Eye (tissue), 1 donor: ENCODE results near the gene OSMR.

ENCODE experiments used
- DNase-seq: peaks from one replicate; pipeline ENCODE4 v3.0.0-alpha.2; 2015

OSMR gene

DNA sequence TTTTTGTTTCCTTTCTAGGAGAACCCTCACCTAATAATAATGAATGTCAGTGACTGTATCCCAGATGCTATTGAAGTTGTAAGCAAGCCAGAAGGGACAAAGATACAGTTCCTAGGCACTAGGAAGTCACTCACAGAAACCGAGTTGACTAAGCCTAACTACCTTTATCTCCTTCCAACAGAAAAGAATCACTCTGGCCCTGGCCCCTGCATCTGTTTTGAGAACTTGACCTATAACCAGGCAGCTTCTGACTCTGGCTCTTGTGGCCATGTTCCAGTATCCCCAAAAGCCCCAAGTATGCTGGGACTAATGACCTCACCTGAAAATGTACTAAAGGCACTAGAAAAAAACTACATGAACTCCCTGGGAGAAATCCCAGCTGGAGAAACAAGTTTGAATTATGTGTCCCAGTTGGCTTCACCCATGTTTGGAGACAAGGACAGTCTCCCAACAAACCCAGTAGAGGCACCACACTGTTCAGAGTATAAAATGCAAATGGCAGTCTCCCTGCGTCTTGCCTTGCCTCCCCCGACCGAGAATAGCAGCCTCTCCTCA lies 87.1 kb downstream of the OSMR start:
- no peak for DNase-seq

DNA sequence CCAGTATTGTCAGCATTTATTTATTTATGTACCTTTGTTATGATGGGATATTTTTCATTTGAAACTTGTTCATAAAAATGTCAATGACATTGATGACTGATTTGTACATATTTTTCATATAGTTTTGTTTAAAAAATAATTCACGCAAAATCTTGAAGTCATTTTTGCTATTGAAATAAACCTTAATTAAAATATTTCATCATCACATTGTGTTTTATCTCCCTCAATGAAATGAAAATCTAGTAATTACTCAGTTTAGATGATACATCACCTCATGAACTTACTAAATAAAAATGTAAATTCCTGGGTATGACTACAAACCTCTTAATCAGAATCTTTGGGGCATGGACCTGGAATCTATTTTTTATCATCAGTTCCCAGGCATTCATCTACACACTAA lies 89.6 kb downstream of the OSMR start:
- DNase-seq = no peak

DNA sequence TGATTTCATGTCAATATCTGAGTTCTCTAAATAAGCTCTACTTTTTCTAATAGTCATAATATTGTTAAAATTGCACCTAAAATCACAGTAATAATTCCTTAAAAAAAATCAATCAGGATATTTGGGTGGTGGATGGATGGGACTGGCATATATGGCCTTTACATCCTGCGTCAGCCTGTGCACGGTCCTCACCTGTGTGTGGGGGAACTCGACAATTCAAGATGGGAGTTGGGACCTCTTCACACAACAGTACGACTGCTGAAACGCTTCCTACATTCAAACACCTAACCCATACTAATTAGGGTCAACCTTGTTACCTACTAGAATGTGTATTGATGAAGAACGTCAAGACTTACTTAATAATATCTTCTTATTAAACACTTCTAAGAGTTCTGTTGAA lies 90.5 kb downstream of the OSMR start:
- no peak for DNase-seq

DNA sequence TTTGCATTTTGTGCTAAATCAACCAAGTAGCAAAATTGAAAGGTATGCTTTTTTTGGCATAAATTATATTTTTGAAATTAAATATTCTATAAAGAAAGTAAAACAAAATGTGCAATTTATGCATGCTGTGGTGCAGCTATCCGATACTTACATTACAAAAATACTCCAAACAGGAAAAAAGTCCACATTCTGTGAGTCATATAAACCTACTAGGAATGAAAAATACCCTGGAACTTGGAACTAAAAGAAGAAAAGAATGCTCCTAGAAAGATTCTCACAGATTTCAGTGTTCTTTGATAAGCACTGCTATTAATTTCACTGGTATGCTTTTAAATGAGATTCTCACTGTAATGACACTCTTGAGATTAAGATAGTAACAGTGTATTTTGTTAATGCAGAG lies 92.6 kb downstream of the OSMR start:
- DNase-seq = no peak

- DNase-seq = no peak
Measured at GRCh38 chr5:38938973-38939372, 93.2 kb downstream of the OSMR start.

- DNase-seq = no peak
Measured at GRCh38 chr5:38940230-38940858, 94.5 kb downstream of the OSMR start.

DNA sequence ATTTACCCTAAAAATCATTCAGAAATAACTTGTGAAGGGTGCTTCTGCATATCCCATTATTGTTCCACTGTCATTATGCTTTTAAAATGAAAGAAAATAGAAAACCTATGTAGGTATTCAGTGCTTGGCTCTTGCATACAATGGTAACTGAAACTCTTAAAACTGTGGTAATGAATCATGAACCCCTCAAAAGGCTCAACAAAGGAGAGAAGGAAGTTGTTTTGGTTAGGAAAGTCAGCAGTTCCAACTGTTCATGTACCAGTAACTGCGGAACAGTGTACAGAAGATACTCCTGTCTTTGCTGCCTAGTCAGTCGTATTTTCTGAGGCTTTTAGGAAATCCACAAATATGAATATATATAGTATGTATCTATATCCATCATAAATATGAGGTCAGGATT lies 96.1 kb downstream of the OSMR start:
- DNase-seq = no peak

DNA sequence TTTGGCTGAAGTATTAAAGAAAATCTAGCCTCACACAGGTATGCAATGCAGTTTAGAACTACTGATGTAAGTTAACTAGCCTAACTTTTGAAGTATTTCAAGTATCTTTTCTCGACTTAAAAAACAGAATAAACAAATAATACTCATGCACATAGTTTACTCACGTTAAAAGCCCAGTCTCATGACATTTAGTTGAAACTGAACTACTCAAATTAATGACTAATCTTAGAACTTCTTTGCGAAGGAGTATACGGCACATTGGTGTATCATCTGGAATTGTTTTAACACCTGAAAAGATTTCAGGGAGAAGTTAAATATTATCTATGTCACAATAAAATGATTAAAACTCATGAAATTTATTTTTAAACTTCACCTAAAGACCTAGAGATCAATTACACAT lies 98.5 kb downstream of the OSMR start:
- no peak for DNase-seq

DNA sequence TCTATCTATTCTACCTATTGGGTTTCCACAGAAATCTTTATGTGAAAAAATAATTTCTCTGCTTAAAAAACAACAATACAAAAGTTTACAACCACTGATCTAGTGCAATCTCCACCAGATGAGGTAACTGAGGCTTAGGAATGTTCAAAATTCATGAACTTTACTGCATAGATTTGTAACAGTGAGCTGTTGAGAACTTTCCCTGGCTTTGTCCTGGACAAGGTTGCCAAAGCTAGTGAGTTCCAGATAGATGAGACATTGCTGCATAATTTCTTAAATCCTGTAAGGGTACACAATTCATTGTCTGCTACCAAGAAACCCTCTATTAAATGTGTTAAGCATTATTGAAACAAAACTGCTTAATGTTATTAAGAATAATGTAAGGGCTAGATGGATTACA lies 102.7 kb downstream of the OSMR start:
- no peak for DNase-seq

DNA sequence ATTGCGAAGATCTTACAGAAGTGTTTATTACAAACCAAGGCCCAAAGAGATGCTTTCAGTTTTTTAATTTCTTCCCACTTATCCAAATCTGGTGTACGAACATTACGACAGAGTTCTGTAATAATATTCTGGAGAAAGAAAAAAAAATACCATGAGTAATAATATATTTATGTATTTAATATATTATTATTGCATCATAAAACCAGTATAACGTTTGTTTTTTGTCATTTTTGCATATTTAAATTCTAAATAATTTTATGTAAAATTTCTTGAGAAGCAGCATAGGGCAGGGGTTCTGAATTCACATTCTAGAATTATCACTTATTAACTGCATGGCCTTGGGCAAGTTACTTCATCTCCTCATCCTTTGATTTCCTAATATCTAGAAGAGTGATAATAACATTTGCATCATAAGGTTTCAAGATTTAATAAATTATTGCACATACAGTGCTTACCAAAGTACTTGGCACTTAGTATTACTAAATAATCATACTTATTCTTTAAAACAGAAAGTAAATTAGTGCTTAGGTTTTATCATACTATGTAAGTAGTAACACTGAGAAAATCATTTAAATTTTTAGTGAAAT lies 107.7 kb downstream of the OSMR start:
- no peak for DNase-seq

- DNase-seq = no peak
Measured at GRCh38 chr5:38961691-38962090, 115.9 kb downstream of the OSMR start.

DNA sequence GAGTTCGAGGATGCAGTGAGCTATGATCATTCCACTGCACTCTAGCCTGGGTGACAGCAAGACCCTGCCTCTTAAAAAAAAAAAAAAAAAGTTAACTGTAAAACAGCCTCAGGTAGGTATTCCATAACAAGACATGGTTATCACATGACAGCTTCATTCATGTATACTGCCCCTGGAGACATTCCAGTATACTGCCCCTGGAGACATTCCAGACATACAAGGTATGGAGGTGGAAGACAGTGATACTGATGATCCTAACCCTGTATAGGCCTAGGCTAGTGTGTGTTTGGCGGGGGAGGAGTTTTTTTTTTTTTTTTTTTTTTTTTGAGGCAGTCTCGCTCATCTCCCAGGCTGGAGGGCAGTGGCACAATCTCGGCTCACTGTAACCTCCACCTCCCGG lies 122.9 kb downstream of the OSMR start:
- no peak for DNase-seq

DNA sequence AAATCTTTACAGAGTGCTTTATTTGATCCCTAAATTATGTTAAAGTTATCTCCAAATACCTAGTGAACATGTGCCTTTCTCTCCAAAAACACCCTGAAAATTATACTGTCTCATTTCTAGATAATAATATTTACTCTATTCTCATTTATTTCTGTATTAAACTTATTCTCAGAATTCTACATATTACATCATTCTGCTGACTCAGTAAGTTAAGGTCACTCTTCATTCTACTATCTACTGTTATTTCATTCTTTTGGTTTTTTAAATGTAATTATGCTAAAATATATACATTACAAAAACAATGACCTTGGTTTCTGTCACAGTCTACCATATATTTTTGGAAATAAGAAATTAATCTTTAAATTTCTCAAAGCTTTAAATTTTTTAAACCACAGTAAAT lies 132.2 kb downstream of the OSMR start:
- no peak for DNase-seq

DNA sequence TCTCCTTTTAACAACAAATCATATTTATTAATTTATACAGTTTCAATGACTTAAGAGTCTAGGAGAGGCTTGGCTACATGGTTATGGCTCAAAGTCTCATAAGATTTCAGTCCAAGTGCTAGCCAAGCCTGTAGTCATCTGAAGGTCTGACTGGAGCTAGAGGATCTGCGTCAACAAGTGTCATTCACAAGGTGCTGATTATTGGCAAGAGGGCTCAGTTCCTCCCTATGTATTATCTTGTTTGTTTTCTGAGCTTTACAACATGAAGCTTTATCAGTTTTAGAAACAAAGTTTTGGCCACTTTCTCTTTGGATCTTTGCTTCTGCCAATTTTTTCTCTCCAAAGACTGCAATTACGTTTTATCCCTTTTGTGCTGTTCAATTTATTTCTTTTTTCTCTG lies 133.7 kb downstream of the OSMR start:
- no peak for DNase-seq
